Skeletal muscle cell (primary cell): ENCODE data around the gene CPEB3.

Experiments used
- DNase-seq: peaks from one replicate; pipeline ENCODE4 v3.0.0-alpha.2; 2010; ENCODE audit warnings: low read depth
- H3K4me3 ChIP-seq: 2 replicates; pipeline ENCODE4 v1.5.1; 2011; ENCODE audit warnings: low read depth, mild to moderate bottlenecking, control low read depth, low read length, moderate library complexity

The CPEB3 gene

GRCh38 chr10:92274071-92274470 lies 16.8 kb downstream of the CPEB3 start:
- H3K4me3 ChIP-seq: no peak overlapping the region
- DNase-seq: no peak

GRCh38 chr10:92268748-92269147 lies 22.1 kb downstream of the CPEB3 start:
- DNase-seq: no peak
- H3K4me3 ChIP-seq: no peak overlapping the region

- no peak overlapping the region for H3K4me3 ChIP-seq
- no peak for DNase-seq
These were observed 23.5 kb downstream of the CPEB3 start for GRCh38 chr10:92267343-92267742.

GRCh38 chr10:92265687-92266258 lies 25.1 kb downstream of the CPEB3 start:
- no peak for DNase-seq
- H3K4me3 ChIP-seq: no peak overlapping the region

GRCh38 chr10:92264249-92264648 lies 26.6 kb downstream of the CPEB3 start:
- H3K4me3 ChIP-seq: no peak overlapping the region
- no peak for DNase-seq

GRCh38 chr10:92263396-92263795 lies 27.5 kb downstream of the CPEB3 start:
- no peak for DNase-seq
- H3K4me3 ChIP-seq: no peak overlapping the region

GRCh38 chr10:92248566-92248965 lies 42.3 kb downstream of the CPEB3 start:
- no peak overlapping the region for H3K4me3 ChIP-seq
- no peak for DNase-seq

- no peak for DNase-seq
- H3K4me3 ChIP-seq: no peak overlapping the region
These were observed 46.1 kb downstream of the CPEB3 start for GRCh38 chr10:92244796-92245195.

- peak overlapping the region; percentile 32 for H3K4me3 ChIP-seq
- DNase-seq: no peak
These were observed 47.8 kb downstream of the CPEB3 start for GRCh38 chr10:92242910-92243671.

GRCh38 chr10:92242380-92242779 lies 48.5 kb downstream of the CPEB3 start:
- no peak overlapping the region for H3K4me3 ChIP-seq
- no peak for DNase-seq

GRCh38 chr10:92241501-92241900 lies 49.4 kb downstream of the CPEB3 start:
- no peak for DNase-seq
- peak overlapping the region; percentile 69 for H3K4me3 ChIP-seq

GRCh38 chr10:92241158-92241500 lies 49.7 kb downstream of the CPEB3 start:
- no peak for DNase-seq
- peak overlapping the region; percentile 69 for H3K4me3 ChIP-seq

- no peak for DNase-seq
- H3K4me3 ChIP-seq: peak overlapping the region; percentile 69
These were observed 50.4 kb downstream of the CPEB3 start for GRCh38 chr10:92240289-92241157.

- peak overlapping the region; percentile 69 for H3K4me3 ChIP-seq
- no peak for DNase-seq
These were observed 51.1 kb downstream of the CPEB3 start for GRCh38 chr10:92239600-92240288.

GRCh38 chr10:92239151-92239599 lies 51.7 kb downstream of the CPEB3 start:
- H3K4me3 ChIP-seq: peak overlapping the region; percentile 69
- no peak for DNase-seq

- H3K4me3 ChIP-seq: no peak overlapping the region
- DNase-seq: no peak
These were observed 52.2 kb downstream of the CPEB3 start for GRCh38 chr10:92238586-92239098.

GRCh38 chr10:92238054-92238585 lies 52.8 kb downstream of the CPEB3 start:
- H3K4me3 ChIP-seq: no peak overlapping the region
- DNase-seq: no peak

GRCh38 chr10:92231196-92231595 lies 59.7 kb downstream of the CPEB3 start:
- no peak for DNase-seq

GRCh38 chr10:92222603-92223262 lies 68.1 kb downstream of the CPEB3 start:
- DNase-seq: no peak
- no peak overlapping the region for H3K4me3 ChIP-seq

More at GRCh38 chr10:92231196-92231595, 59.7 kb downstream of the CPEB3 start:
- H3K4me3 ChIP-seq: no peak overlapping the region
